Embryonic facial prominence (tissue), 1 donor: ENCODE measurements around the gene STAT3.
A peak's percentile ranks its signal among the peaks of the same experiment; 100 is the strongest.
"Not testable (repeated sequence)": the region's sequence is repeated elsewhere in the genome, so short reads cannot be mapped to it uniquely, and the experiment has no call there.

Source experiments
- DNase-seq: peaks from one replicate; pipeline ENCODE4 v3.0.0-alpha.2; 2016; ENCODE audit errors: extremely low spot score

STAT3 gene

DNA sequence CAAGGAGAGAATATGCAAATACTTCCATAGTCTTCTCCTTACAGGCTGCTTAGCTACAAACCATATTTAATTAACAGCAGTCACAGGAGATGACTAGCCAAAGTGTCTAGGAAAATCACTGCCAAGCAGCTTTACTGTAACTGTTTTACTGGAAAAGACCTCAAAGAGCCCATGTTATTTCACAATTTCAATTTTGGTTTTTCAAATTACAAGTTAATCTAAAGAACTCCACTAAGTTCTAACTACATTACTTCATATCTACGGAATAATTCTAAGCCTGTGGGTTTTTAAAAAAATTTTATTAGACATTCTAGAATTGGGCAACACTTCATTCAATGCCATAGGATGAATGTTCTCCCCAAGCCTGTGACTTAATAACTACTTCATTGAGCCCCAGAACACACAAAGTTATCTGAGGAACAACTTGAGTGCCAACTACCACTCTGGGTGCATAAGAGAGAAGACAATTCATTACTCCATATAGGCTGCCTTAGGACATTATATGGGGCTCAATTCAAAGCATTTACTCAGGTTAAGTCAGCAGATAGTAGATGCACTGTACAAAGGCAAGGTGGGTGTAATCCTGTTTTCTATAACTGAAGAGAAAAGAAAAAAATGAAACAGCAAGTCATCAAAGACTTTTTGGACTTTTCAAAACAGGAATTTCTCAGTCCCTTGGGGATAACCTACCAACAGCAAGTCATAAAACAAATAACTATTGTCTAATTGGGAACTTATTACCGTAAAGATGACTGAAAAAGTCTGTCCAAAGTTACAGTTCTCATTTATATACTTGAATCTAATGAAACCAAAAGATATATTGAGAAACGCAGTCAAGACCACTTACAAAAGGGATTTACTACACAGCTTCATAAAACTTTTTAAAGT is 33.0 kb downstream of the STAT3 start:
- DNase-seq: no peak

DNA sequence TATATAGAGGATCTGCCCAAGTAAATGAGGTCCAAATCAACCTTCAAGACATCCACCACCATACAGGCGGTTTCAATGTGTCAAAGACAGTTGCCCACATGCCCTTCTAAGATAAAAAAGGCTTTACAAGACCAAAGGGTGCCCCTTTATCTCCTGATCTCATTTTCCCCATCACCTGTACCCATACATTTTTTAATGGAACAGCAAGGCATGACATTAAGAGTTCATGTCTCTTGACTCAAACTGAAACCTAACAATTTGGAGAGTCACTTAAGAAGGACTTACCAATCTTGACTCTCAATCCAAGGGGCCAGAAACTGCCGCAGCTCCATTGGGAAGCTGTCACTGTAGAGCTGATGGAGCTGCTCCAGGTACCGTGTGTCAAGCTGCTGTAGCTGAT is 40.1 kb downstream of the STAT3 start:
- DNase-seq: no peak

DNA sequence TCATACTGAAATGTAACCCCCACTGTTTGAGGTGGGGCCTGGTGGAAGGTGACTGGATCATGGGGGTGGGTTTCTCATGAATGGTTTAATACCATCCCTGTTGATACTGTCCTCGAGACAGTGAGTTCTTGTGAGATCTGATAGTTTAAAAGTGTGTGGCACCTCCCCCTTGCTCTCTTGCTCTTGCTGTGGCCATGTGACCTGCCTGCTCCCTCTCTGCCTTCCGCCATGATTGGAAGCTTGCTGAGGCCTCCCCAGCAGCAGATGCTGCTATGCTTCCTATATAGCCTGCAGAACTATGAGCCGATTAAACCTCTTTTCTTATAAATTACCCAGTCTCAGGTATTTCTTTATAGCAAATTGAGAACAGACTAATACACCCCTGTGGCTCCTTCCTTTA is 40.6 kb downstream of the STAT3 start:
- no peak for DNase-seq

DNA sequence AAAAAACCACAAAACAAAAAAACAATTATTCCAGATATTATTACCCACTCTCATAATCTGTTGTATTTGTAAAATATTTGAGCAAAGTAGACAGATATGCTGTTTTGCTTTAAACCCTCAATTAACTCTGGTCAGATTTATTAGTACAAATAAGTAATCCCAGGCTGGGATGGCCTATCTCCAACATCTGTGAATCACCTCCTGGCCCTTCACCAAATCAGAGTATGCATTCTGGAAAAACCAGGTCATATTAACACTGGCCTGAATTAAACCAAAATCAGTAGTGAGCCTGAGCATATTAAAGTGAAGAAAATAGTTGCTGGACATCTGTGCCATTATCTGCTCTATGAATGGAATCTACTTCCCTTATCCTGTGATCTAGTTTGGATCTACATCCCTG is 41.0 kb downstream of the STAT3 start:
- no peak for DNase-seq

DNA sequence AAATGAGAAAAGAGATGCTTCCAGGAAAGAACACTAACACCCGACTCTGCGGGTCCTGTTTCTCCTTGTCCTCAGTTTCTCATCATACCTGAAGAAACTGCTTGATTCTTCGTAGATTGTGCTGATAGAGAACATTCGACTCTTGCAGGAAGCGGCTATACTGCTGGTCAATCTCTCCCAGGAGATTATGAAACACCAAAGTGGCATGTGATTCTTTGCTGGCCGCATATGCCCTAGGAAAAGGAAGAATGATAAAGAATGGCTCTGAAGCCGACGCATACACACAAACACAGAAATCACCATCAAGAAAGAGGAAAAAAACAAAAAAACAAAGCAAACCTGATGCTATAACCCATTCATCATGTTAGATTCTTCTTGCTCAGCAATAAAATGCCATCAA is 41.8 kb downstream of the STAT3 start:
- no peak for DNase-seq

DNA sequence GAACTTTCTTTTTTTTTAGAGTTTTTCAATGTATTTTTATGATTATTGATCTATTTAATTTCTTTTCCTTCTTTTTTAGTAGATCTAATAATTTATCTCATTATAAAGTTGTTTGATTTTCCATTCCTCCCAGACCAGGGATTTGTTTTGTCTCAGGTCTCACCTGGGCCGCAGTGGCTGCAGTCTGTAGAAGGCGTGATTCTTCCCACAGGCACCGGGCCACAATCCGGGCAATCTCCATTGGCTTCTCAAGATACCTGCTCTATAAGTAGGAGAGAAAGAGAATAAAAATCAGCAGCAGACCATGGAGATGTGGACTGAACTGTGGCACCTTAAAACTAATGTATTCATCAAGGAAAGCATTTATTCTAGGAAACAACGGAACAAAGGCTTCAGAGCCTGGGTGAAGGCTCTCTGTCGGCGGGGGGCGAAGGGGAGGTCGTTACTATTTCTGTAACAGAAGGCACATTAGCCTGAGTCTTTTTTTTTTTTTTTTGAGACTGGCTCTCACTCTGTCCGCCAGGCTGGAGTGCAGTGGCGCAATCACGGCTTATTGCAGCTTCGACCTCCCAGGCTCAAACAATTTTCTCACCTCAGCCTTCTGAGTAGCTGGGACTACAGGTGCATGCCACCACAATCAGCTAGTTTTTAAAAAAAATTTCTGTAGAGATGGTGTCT is 42.7 kb downstream of the STAT3 start:
- DNase-seq: no peak

DNA sequence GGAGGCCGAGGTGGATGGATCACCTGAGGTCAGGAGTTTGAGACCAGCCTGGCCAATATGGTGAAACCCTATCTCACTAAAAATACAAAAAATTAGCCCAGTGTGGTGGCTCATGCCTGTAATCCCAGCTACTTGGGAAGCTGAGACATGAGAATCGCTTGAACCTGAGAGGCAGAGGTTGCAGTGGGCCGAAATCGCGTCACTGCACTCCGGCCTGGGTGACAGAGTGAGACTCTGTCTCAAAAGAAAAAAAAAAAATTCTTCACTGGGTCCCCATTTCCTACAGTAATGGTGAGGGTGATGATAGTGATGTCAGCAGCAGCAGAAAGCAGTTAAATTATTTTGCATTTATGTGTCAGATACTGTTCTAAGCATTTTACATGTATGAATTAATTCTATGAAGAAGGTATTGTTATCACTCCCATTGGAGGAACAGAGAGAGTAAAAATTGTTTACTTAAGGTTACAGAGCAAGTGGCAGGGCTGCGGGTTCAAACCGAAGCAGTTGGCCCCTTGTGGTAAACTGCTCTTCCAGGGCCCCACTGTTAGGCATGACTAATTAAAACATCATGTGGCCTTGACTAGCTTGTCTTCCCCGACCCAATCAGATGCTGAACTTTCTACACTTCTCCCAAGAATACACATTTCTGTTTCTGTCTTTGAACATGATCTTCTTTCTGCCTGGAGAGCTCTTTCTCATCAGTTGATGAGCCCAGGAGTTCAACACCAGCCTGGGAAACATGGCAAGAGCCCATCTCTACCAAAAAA is 45.8 kb downstream of the STAT3 start:
- no peak for DNase-seq

DNA sequence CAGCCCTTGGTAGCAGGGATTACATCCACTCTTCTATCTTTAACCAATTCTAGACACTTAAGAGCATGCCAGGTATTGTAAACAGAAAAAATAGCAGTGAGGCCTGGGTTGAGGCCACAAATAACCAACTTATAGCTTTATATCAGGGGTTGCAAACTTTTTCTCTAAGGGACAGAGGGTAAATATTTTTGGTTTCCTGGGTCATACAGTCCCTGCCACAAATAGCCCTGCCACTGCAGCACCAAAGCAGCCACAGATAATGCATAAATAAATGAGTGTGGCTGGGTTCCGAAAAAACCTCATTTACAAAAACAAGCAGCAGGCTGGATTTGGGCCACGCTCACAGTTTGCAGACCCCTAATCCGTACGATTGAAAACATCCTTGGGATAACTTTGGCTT is 46.7 kb downstream of the STAT3 start:
- DNase-seq: no peak

DNA sequence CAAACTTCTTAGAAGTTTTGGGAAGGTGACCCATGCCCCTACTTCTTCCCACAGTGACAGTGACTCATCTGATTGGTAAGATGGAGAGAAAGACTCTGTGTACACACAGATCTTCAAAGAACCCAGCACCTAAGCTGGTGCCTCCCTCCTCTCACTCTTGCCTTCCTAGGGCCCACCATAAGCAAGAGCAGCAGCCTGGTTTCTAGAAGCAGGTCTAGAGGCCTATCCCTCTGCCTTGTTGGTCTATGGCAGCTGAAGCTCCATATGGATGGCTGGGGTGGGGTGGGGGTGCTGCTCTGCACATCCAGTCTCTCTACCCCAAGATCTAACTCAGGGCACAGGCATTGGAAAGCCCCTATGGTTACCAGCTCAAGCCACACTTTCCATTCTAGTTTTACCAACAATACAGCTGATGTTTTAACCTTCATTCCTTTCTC is 47.5 kb downstream of the STAT3 start:
- no peak for DNase-seq

DNA sequence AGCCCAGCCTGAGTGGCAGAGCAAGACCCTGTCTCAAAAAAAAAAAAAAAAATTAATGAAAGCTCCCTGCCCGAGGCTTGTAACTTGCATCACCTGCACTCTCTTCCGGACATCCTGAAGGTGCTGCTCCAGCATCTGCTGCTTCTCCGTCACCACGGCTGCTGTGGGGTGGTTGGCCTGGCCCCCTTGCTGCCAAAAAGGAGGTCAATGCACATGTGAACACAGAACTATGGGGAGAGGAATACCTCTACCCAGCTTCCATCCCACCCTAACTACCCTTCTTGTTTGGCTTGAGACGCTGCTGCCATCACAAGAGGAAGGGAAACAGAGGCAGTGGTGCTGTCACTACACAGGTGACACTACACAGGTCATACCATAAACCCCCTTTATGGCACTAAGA is 49.0 kb downstream of the STAT3 start:
- no peak for DNase-seq

DNA sequence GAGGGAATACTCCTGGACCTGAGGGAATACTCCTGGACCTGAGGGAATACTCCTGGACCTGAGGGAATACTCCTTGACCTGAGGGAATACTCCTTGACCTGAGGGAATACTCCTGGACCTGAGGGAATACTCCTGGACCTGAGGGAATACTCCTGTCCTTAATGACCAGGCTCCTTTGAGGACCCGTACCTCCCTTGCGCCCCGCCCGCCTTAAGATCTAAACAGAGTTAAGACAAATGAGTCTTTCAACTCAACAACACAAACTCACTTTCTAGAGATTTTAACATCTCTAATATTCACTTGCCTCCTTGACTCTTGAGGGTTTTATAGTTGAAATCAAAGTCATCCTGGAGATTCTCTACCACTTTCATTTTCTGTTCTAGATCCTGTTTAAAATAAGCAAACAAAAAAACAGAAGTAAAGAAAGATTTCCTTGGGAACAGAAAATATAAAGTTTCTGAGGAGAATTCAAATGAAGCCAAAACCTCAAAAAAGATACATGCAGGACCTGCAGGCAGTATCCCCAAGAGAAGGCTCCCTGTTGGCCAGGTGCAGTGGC is 49.7 kb downstream of the STAT3 start:
- DNase-seq: no peak

DNA sequence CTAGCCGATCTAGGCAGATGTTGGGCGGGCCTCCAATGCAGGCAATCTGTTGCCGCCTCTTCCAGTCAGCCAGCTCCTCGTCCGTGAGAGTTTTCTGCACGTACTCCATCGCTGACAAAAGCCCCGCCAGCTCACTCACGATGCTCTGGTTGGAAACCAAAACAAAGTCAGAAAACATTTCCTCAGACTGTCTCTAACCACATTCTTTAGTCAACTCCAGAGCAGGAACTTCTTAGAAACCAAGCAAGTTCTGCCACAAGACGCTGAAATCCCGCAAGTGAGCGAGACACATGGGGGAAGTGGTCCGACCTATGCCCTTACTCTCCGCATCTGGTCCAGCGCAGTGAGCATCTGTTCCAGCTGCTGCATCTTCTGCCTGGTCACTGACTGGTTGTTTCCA is 50.8 kb downstream of the STAT3 start:
- no peak for DNase-seq

DNA sequence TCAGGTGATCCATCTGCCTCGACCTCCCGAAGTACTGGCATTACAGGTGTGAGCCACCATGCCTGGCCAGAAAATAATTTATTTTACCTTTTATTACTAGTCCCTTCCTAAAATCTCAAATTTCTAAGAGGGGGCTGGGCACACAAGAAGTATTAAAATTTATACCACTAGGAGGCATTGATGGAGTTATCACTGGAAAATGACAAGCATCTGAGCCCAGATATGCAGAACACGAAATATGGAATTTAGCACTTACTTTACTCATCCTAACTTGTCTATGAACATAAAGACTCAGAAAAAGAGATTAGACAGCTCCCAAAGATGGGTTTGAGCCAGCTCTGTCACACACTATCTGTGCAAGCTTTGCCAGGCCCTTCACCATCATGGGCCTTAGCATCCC is 53.6 kb downstream of the STAT3 start:
- no peak for DNase-seq

DNA sequence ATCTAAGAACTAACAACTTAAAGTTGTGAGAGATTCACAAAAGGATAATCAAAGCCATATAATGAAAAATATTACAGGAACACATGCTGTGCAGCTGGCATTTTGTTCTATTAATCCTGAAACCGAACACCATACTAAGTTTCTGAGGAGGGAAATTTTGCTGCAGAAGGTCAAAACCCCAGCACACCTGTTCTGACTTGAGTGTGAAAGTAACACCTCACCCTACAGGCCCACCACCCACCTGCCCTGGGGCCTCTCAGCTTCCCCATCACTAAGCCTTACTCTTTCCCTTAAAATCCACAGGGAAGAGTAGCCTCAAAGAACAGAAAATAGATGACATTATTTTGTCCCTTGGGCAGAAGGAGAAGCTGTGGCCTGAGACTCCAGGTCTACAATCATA is 55.2 kb downstream of the STAT3 start:
- no peak for DNase-seq

DNA sequence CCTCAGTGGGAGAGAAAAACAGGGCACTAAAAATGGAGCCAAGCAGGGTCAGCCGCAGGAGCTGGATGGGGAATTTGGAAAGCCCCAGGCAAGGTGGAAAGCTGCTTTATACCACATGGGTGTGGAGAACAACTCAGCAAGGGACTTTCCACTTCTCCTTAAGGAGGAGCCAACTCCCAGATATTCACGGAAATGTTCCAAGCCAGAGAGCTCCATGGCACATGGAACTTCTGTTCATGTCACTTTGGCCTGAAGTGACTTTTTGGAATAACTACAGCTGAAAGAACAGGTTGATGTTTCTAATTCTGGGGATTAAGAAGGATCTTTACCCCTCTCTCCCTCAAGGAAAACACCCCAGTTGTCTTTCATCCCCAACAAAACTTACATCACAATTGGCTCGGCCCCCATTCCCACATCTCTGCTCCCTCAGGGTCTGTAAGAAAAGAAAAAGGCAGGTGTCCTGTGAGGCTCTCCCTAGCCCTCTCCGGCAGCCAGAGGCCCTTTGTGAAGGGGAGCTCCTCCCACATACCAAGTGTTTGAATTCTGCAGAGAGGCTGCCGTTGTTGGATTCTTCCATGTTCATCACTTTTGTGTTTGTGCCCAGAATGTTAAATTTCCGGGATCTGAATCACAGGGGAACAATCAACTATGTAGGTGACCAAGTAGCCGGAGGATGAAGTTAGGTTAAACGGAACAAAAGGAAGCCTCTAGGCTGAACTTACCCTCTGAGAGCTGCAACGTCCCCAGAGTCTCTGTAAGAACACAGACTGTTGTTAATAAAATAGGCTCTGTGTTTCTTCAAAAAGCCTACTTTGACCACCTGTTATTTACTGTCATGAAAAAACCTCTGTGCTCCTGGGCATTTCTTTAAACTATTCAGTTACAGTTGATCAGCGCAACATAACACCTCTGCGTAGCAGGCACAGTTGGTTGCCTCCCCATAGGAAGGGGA is 58.9 kb downstream of the STAT3 start:
- no peak for DNase-seq

DNA sequence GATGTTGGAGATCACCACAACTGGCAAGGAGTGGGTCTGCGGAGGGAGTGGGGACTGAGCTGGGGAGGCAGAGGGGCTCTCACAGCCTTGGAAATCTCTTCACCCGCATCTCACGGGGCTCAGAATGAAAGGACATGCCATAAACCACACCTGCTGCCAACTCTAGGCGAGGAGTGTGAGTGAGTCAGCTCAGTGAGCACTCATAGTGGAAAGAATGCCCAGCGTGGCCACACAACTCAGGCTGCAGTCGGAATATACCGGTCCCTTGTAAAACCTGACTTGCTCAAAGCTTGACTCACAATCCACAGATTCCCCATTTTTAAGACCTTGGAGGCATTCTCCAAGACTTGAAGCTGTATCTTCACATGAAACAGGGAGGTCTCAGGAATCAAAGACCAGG is 63.2 kb downstream of the STAT3 start:
- DNase-seq: no peak

DNA sequence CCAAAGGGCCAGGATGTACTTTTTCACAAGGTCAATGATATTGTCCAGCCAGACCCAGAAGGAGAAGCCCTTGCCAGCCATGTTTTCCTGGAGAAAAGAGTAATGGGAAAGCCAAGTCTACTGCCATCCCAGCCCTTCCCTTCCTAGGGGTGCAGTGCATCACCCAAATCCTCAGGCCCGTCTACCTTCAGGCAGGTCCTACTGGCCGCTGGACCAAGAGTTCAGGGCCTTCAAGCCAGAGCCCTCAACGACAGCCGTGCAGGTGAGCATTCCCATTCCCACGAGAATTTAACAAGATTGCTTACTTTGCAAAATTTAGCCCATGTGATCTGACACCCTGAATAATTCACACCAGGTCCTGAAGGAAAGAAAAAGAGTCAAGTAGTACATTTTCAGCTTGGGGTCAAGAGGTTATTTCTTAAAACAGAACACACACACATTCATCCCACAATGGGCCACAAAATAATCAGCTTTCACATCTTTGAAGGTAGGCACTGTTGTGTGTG is 64.9 kb downstream of the STAT3 start:
- no peak for DNase-seq

DNA sequence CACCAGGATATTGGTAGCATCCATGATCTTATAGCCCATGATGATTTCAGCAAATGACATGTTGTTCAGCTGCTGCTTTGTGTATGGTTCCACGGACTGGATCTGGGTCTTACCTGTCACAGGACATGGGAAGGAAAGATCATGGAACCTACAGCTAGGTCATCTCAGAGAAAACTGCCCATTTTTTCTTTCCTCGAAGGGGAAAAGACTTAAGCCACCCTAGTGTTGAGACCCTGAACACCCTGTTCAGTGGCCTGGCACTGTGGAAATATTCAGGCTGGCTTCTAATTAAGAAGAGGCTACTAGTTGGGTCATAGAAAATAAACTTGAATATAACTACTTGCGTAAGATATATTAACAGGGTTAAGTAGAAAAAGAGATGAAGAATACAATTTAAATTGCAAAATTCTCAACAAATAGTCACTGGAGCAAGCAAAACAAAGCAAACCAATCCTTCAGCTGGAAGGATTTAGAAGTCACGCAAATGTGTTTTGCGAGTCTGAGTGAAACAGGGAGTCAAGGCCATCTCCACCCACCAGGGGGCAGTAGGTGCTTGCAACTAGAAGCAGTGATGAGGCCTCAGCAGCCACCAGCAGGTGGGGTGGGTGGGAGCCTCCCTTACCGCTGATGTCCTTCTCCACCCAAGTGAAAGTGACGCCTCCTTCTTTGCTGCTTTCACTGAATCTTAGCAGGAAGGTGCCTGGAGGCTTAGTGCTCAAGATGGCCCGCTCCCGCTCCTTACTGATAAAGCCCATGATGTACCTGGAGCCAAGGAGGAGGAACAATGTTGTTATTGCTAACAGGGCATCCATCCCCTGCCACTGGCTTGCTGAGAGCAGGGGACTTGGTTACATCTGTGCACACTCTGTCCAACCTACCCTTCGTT is 65.6 kb downstream of the STAT3 start:
- DNase-seq: peak; percentile 70

DNA sequence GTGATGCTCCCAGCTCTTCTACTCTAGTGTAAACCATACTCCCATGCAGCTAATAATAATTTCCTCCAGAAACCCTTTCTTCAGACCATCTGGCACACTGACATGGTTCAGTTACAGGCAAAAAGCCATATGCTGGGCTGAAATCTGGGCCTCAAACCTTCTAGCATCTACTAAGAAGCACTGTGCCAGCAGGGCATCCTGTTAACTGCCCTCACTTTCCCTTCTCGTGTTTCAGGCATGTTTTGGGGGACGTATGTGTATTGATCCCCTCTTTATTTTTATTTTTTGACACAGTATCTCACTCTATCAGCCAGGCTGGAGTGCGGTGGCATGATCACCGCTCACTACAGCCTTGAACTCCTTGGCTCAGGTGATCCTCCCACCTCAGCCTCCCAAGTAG is 66.7 kb downstream of the STAT3 start:
- no peak for DNase-seq

DNA sequence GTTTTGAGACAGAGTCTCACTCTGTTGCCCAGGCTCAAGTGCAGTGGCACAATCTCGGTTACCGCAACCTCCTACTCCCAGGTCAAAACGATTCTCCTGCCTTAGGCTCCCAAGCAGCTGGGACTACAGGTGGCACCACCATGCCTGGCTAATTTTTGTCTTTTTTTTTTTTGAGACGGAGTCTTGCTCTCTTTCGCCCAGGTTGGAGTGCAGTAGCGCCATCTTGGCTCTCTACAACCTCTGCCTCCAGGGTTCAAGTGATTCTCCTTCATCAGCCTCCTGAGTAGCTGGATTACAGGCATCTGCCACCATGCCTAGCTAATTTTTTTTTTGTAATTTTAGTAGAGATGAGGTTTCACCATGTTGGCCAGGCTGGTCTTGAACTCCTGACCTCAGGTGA is 70.3 kb downstream of the STAT3 start:
- not testable (repeated sequence) for DNase-seq
